Liver (tissue), 9 donors: Measurements from ENCODE around the gene CETN1. TPM values are rescaled to one million over a fixed set of nuclear protein-coding genes. Genes with fewer than 3 reads are reported as not detected.

Source experiments
- DNase-seq: peaks from one replicate; pipeline ENCODE4 v3.0.0-alpha.2; 2017; ENCODE audit warnings: low spot score
- H3K27ac ChIP-seq, 2 donors: one replicate each; pipeline ENCODE4 v1.7.0; 2013; ENCODE audit warnings: inconsistent platforms in 2 of 2, low read length in 2 of 2, control low read depth in 1 of 2, low read depth in 1 of 2, mild to moderate bottlenecking in 1 of 2
- H3K27me3 ChIP-seq, 4 donors: one replicate each; pipeline versions ENCODE4 v1.6.1 to v1.7.0; 2013; ENCODE audit warnings: low read length in 3 of 4, inconsistent platforms in 1 of 4, mild to moderate bottlenecking in 1 of 4, moderate library complexity in 1 of 4; ENCODE audit not compliant: control insufficient read depth in 4 of 4, insufficient read depth in 4 of 4
- H3K36me3 ChIP-seq, 4 donors: one replicate each; pipeline versions ENCODE4 v1.6.1 to v1.7.0; 2013; ENCODE audit warnings: low read length in 3 of 4, mild to moderate bottlenecking in 3 of 4, low read depth in 1 of 4, moderate library complexity in 1 of 4; ENCODE audit not compliant: control insufficient read depth in 4 of 4, insufficient read depth in 3 of 4
- H3K4me1 ChIP-seq, 4 donors: one replicate each; pipeline versions ENCODE4 v1.6.1 to v1.7.0; 2013; ENCODE audit warnings: low read length in 3 of 4, mild to moderate bottlenecking in 3 of 4, moderate library complexity in 1 of 4; ENCODE audit not compliant: control insufficient read depth in 4 of 4, insufficient read depth in 4 of 4
- H3K4me3 ChIP-seq, 3 donors: one replicate each; pipeline versions ENCODE4 v1.6.1 to v1.7.0; 2013; ENCODE audit warnings: low read length in 3 of 3, control low read depth in 1 of 3, low read depth in 1 of 3, mild to moderate bottlenecking in 1 of 3
- H3K9ac ChIP-seq, 2 donors: one replicate each; pipeline ENCODE4 v1.7.0; 2013; ENCODE audit warnings: low read length in 2 of 2, mild to moderate bottlenecking in 2 of 2, moderate library complexity in 2 of 2, control low read depth in 1 of 2, low read depth in 1 of 2
- H3K9me3 ChIP-seq, 4 donors: one replicate each; pipeline versions ENCODE4 v1.6.1 to v1.7.0; 2013; ENCODE audit warnings: low read length in 3 of 4; ENCODE audit not compliant: control insufficient read depth in 4 of 4
- ATF3 ChIP-seq: IDR thresholded peaks from 2 replicates; pipeline ENCODE4 v1.6.1; 2016; ENCODE audit warnings: antibody characterized with exemption
- CTCF ChIP-seq: fragments of 150-350 bp; IDR thresholded peaks from 2 replicates; pipeline ENCODE4 v1.5.1; 2017; ENCODE audit warnings: improper control_type of control experiment, low read depth, low read length; ENCODE audit not compliant: missing input control
- EGR1 ChIP-seq, 2 donors: IDR thresholded peaks; 2 replicates each; pipeline ENCODE4 v1.6.1; 2016 to 2018; ENCODE audit warnings: antibody characterized with exemption in 2 of 2, low read depth in 2 of 2
- FOXA1 ChIP-seq: IDR thresholded peaks from 2 replicates; pipeline ENCODE4 v1.6.1; 2016; ENCODE audit warnings: antibody characterized with exemption
- FOXA2 ChIP-seq: IDR thresholded peaks from 2 replicates; pipeline ENCODE4 v1.6.1; 2016; ENCODE audit warnings: antibody characterized with exemption
- GABPA ChIP-seq, 2 donors: IDR thresholded peaks in 1 of 2; conservative IDR thresholded peaks in 1 of 2; 2 replicates each; pipeline ENCODE4 v1.6.1; 2016; ENCODE audit warnings: antibody characterized with exemption in 2 of 2, mild to moderate bottlenecking in 1 of 2, moderate library complexity in 1 of 2
- HNF4A ChIP-seq, 2 donors: conservative IDR thresholded peaks; 2 replicates each; pipeline ENCODE4 v1.6.1; 2016; ENCODE audit warnings: antibody characterized with exemption in 2 of 2, mild to moderate bottlenecking in 2 of 2
- HNF4G ChIP-seq: IDR thresholded peaks from 2 replicates; pipeline ENCODE4 v1.6.1; 2016; ENCODE audit warnings: antibody characterized with exemption
- JUND ChIP-seq, 2 donors: IDR thresholded peaks; 2 replicates each; pipeline ENCODE4 v1.6.1; 2016; ENCODE audit warnings: antibody characterized with exemption in 2 of 2
- MAX ChIP-seq: IDR thresholded peaks from 2 replicates; pipeline ENCODE4 v1.6.1; 2016; ENCODE audit warnings: antibody characterized with exemption
- NR2F2 ChIP-seq: IDR thresholded peaks from 2 replicates; pipeline ENCODE4 v1.6.1; 2016; ENCODE audit warnings: antibody characterized with exemption
- RAD21 ChIP-seq, 2 donors: IDR thresholded peaks; 2 replicates each; pipeline ENCODE4 v1.6.1; 2016; ENCODE audit warnings: antibody characterized with exemption in 2 of 2, mild to moderate bottlenecking in 2 of 2
- REST ChIP-seq: IDR thresholded peaks from 2 replicates; pipeline ENCODE4 v1.6.1; 2016; ENCODE audit warnings: antibody characterized with exemption, mild to moderate bottlenecking
- RXRA ChIP-seq, 2 donors: IDR thresholded peaks; 2 replicates each; pipeline ENCODE4 v1.6.1; 2017 to 2018; ENCODE audit warnings: antibody characterized with exemption in 2 of 2, mild to moderate bottlenecking in 1 of 2
- SP1 ChIP-seq: IDR thresholded peaks from 2 replicates; pipeline ENCODE4 v1.6.1; 2018; ENCODE audit warnings: antibody characterized with exemption, mild to moderate bottlenecking
- TAF1 ChIP-seq: conservative IDR thresholded peaks from 2 replicates; pipeline ENCODE4 v1.6.1; 2016; ENCODE audit warnings: antibody characterized with exemption, mild to moderate bottlenecking
- YY1 ChIP-seq: IDR thresholded peaks from 2 replicates; pipeline ENCODE4 v1.6.1; 2016; ENCODE audit warnings: antibody characterized with exemption, mild to moderate bottlenecking
- ZBTB33 ChIP-seq: IDR thresholded peaks from 2 replicates; pipeline ENCODE4 v1.6.1; 2016; ENCODE audit warnings: antibody characterized with exemption
- WGBS: extraction: QIAGEN DNeasy Blood & Tissue Kit; methylation state at CpG from one replicate; pipeline ENCODE4 v1.1.7; 2013; 5-methylcytosine and 5-hydroxymethylcytosine counted together
- polyA plus RNA-seq, 2 donors: library from polyadenylated mRNA; stranded (reverse) in 1 of 2; unstranded in 1 of 2; fragments of 200-250 nt in 1 of 2; fragments of >200 nt in 1 of 2; fragmentation: Nextera tagmentation in 1 of 2; extraction: Ambion mirVana in 1 of 2; gene quantifications; one replicate each; pipeline versions ENCODE4 v1.2.1 to v1.2.3, GENCODE V29; 2013 to 2015
- total RNA-seq, 2 donors: library from RNA; depleted of rRNA; stranded (reverse); fragments of >200 nt; gene quantifications; one replicate each; pipeline ENCODE4 v1.2.3, GENCODE V29; 2014
- donor health status: healthy.
- donor health status: healthy.
- donor health status: healthy.
- donor health status: healthy.
- donor health status: healthy.

Gene CETN1
- total and polyA plus RNA-seq, 4 donors, result not detected

GRCh38 chr18:579238-579637 lies 942 bp upstream of the CETN1 start (continued):
- TF ChIP-seq CTCF (no peak), JUND (IDR thresholded peaks at IDR 0.05) (no peak)

- no peak for DNase-seq
Observed at GRCh38 chr18:581096-581495, 916 bp downstream of the CETN1 start.

More at GRCh38 chr18:581096-581495, 916 bp downstream of the CETN1 start:
- Histone ChIP-seq H3K4me1 (no peaks in the 10 kb centered on the region), H3K9ac (no peak overlapping the region), H3K27me3 (no peaks in the 10 kb centered on the region), H3K27ac (no peak overlapping the region), H3K4me3 (no peak overlapping the region), H3K36me3 (no peaks in the 10 kb centered on the region), H3K9me3 (peaks cover 2 to 19% (median 8%) of the 10 kb centered on the region in 4 donors)
- WGBS, result 77% methylated on average over 3 of the region's 3 CpGs
- TF ChIP-seq FOXA1 (no peak), NR2F2 (no peak), TAF1 (no peak), MAX (no peak), GABPA (IDR thresholded peaks at IDR 0.05 in 1 of 2, conservative IDR thresholded peaks at IDR 0.05 in 1 of 2) (no peak), YY1 (no peak), RAD21 (IDR thresholded peaks at IDR 0.05) (no peak), REST (no peak), EGR1 (IDR thresholded peaks at IDR 0.05; ENCODE audit: low read depth in 2 of 2) (no peak), ATF3 (no peak), RXRA (IDR thresholded peaks at IDR 0.05) (no peak), SP1 (no peak), JUND (IDR thresholded peaks at IDR 0.05) (no peak), HNF4G (no peak), HNF4A (conservative IDR thresholded peaks at IDR 0.05) (no peak), CTCF (no peak), ZBTB33 (no peak), FOXA2 (no peak)
